ENCODE results near the gene KRTAP10-9. TPM values are rescaled to one million over a fixed set of nuclear protein-coding genes. Genes with fewer than 3 reads are reported as not detected.

The KRTAP10-9 gene
- total RNA-seq, 1 donor from 2014 or later, result not detected

DNA sequence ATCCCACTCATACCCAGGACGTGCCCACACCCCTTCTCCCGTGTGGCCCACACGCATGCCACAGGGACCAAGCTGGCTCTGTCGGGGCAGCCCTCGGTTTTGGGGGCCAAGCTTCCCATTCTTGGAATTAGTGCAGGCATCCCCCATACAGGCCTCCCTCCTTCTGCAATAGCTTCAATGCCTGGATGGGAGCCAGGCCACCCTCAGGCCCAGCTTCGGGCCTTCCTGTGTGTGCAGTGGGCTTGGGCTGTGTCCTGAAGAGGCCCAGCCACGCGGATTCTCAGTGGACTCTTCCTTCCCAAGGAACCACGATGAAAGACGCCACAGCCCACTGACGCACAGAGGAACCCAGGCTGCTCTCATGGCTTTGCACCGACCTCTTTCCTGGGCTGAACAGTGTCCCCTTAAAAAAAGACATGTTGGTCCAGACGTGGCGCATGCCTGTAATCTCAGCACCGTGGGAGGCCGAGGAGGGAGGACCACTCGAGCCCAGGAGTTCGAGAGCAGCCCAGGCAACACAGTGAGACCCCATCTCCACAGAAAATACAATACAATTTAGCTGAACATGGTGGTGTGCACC is 22.7 kb downstream of the KRTAP10-9 start:
- no peak for DNase-seq (ENCODE audit: extremely low spot score in 2 of 2)
- no peaks in the 10 kb centered on the region for H3K4me1 ChIP-seq
- no peak overlapping the region for H3K4me3 ChIP-seq
- H3K27me3 ChIP-seq, result no peaks in the 10 kb centered on the region
- intact Hi-C loops (cut with DNase I), result no loop called here
- H3K27ac ChIP-seq, result no peak overlapping the region
- H3K36me3 ChIP-seq, result no peaks in the 10 kb centered on the region
- TF ChIP-seq, protein P1, sequence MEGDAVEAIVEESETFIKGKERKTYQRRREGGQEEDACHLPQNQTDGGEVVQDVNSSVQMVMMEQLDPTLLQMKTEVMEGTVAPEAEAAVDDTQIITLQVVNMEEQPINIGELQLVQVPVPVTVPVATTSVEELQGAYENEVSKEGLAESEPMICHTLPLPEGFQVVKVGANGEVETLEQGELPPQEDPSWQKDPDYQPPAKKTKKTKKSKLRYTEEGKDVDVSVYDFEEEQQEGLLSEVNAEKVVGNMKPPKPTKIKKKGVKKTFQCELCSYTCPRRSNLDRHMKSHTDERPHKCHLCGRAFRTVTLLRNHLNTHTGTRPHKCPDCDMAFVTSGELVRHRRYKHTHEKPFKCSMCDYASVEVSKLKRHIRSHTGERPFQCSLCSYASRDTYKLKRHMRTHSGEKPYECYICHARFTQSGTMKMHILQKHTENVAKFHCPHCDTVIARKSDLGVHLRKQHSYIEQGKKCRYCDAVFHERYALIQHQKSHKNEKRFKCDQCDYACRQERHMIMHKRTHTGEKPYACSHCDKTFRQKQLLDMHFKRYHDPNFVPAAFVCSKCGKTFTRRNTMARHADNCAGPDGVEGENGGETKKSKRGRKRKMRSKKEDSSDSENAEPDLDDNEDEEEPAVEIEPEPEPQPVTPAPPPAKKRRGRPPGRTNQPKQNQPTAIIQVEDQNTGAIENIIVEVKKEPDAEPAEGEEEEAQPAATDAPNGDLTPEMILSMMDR (IDR thresholded peaks at IDR 0.05), result no peak
- TF ChIP-seq POLR2AphosphoS5 (IDR thresholded peaks at IDR 0.05; ENCODE audit: insufficient read depth in 1 of 2, low read depth in 1 of 2) (no peak), POLR2A (IDR thresholded peaks at IDR 0.05) (no peak)
- H3K9me3 ChIP-seq, result no peaks in the 10 kb centered on the region

DNA sequence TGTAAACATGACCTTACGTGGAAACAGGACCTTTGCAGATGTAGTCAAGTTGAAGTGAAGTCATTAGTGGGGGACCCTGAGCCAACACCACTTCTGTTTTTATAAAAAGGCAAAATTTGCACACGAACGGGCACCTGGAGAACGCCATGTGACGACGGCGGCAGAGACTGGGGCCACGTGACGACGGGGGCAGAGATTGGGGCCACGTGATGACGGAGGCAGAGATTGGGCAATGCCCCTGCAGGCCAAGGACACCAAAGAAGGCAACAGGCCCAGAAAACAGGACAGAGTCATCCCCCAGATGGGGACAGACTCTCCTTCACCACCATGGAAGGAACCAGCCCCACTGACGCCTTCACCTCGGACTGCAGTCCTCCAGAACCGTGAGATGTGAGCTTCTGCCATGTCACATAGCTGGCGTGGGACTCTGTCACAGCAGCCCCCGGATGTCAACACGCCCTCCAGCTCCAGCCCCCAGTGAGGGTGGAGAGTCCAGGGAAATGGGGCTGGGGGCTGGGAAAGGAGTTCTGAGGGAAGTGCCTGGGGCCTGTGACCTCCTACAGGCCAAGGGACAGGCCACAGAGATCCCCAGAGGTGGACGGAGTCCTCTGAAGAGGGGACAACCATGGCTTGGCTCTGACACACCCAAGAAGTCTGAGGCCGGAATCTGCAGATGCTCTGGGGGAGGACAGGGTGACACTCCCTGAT is 23.5 kb downstream of the KRTAP10-9 start:
- TF ChIP-seq POLR2A (IDR thresholded peaks at IDR 0.05), result no peak
- TF ChIP-seq, protein P1 (IDR thresholded peaks at IDR 0.05), result no peak
- TF ChIP-seq POLR2AphosphoS5 (IDR thresholded peaks at IDR 0.05; ENCODE audit: insufficient read depth in 1 of 2, low read depth in 1 of 2), result no peak
- Histone ChIP-seq H3K4me3 (no peak overlapping the region), H3K9me3 (no peaks in the 10 kb centered on the region), H3K4me1 (no peaks in the 10 kb centered on the region), H3K27ac (no peak overlapping the region), H3K27me3 (no peaks in the 10 kb centered on the region), H3K36me3 (no peaks in the 10 kb centered on the region)
- intact Hi-C loops (cut with DNase I), result no loop called here
- DNase-seq (ENCODE audit: extremely low spot score in 2 of 2), result no peak

DNA sequence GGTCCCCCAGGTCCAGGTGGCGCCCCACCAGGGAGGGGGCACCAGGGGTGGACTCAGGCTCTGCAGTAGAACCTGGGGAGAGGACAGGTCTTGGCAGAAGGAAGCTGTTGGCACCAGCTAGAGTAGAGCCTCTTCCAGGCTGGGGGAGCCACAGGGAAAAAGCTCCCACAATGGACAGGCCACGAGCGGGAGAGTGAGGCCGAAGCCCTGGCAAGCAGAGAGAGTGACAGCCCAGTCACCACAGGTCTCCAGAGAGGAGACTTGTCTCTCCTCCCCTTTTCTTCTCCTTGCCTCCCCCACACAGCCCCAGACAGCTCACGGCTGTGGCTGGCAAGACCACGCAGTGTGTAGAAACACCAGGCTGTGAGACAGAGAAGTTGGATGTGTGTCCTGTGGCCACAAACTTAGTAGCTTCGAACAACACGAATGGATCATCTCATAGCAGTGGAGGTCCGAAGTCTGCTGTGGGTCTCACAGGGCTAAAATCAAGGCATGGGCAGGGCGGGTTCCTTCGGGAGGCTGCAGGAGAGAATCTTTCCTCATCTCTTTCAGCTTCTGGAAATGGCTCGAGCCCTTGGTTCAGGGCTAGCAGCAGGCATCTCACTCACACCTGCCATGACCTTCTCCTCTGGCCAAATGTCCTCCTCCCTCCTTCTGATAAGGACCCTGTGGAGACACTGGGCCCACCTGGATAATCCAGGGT is 24.2 kb downstream of the KRTAP10-9 start:
- no peak overlapping the region for H3K4me3 ChIP-seq
- H3K36me3 ChIP-seq, result no peaks in the 10 kb centered on the region
- no peak for DNase-seq (ENCODE audit: extremely low spot score in 2 of 2)
- H3K4me1 ChIP-seq, result no peaks in the 10 kb centered on the region
- no peak overlapping the region for H3K27ac ChIP-seq
- TF ChIP-seq, protein P1 (IDR thresholded peaks at IDR 0.05), result no peak
- no peak for TF ChIP-seq POLR2A (IDR thresholded peaks at IDR 0.05)
- intact Hi-C loops (cut with DNase I), result no loop called here
- no peaks in the 10 kb centered on the region for H3K9me3 ChIP-seq
- H3K27me3 ChIP-seq, result no peaks in the 10 kb centered on the region

DNA sequence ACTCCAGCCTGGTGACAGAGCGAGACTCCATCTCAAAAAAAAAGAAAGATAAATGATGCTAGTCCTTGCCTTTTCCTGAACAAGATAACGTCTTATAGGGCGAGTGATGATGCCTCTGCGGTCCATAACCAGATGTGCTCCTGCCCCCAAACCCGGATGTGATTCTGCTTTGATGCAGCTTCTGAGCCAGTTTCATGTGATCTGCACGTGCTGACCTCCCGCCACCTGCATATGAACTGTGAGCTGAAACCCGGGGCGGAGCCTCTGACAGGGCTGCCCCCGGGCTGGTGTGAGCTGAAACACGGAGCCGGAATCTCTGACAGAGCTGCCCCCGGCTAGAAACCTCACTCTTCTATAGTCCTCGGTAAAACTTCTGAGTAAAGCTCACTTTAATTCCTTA is 26.2 kb downstream of the KRTAP10-9 start:
- no peak overlapping the region for H3K4me3 ChIP-seq
- H3K36me3 ChIP-seq, result no peaks in the 10 kb centered on the region
- DNase-seq (ENCODE audit: extremely low spot score in 2 of 2), result no peak
- no peaks in the 10 kb centered on the region for H3K9me3 ChIP-seq
- H3K27ac ChIP-seq, result no peak overlapping the region
- intact Hi-C loops (cut with DNase I), result no loop called here
- no peaks in the 10 kb centered on the region for H3K4me1 ChIP-seq
- H3K27me3 ChIP-seq, result no peaks in the 10 kb centered on the region
- no peak for TF ChIP-seq POLR2A (IDR thresholded peaks at IDR 0.05)
- TF ChIP-seq, protein P1 (IDR thresholded peaks at IDR 0.05), result no peak

Measured in vagina (tissue), 2 donors.